OCI-LY7 (cell line): ENCODE measurements around the gene ANGPT4. TPM values are rescaled to one million over a fixed set of nuclear protein-coding genes. Genes with fewer than 3 reads are reported as not detected.

ENCODE experiments used
- Bru-seq: library from RNA; stranded (reverse); fragments of 400-500 nt; gene quantifications from one replicate; lab custom pipeline; 2021; lab: Mats Ljungman, UMichigan
- BruChase-seq, 2 experiments: library from RNA; stranded (reverse); fragments of 400-500 nt; gene quantifications; one replicate each; lab custom pipeline; 2021; lab: Mats Ljungman, UMichigan
- BruUV-seq: library from RNA; stranded (reverse); fragments of 400-500 nt; replicated peaks from 2 replicates; lab custom pipeline; 2021; lab: Mats Ljungman, UMichigan
- CTCF ChIA-PET: fragments of 300-600 bp; sonication (Branson Sonifier 250); formaldehyde crosslinking; loops from one replicate; lab custom pipeline; 2022; ENCODE audit warnings: antibody characterized with exemption; ENCODE audit not compliant: unreplicated experiment; lab: Charles Lee
- POLR2A ChIA-PET: fragments of 300-600 bp; sonication (Branson Sonifier 250); formaldehyde crosslinking; loops from one replicate; lab custom pipeline; 2022; ENCODE audit warnings: antibody characterized with exemption; lab: Charles Lee
- DNase-seq: peaks from one replicate; pipeline ENCODE4 v3.0.0-alpha.2; 2015; ENCODE audit warnings: low spot score
- H2AFZ ChIP-seq: fragments of 200-600 bp; sonication (generic), shearing (Covaris generic); 2 replicates; pipeline ENCODE4 v1.6.1; 2014; ENCODE audit warnings: mild to moderate bottlenecking, antibody characterized with exemption, low read length, moderate library complexity
- H3K27ac ChIP-seq: fragments of 200-600 bp; sonication (generic); 2 replicates; pipeline ENCODE4 v1.5.1; 2014; ENCODE audit warnings: mixed run types, low read depth, mild to moderate bottlenecking, moderate library complexity, low read length, inconsistent platforms; ENCODE audit not compliant: poor library complexity, severe bottlenecking
- H3K36me3 ChIP-seq: fragments of 200-600 bp; sonication (generic); 2 replicates; pipeline ENCODE4 v1.6.1; 2014; ENCODE audit warnings: mild to moderate bottlenecking, antibody characterized with exemption, low read length, moderate library complexity, mixed read lengths; ENCODE audit not compliant: insufficient read depth
- H3K4me1 ChIP-seq: fragments of 200-600 bp; sonication (generic); 2 replicates; pipeline ENCODE4 v1.5.1; 2014; ENCODE audit warnings: mild to moderate bottlenecking, low read length; ENCODE audit not compliant: insufficient read depth, poor library complexity, severe bottlenecking
- H3K4me2 ChIP-seq: fragments of 200-600 bp; sonication (generic); 2 replicates; pipeline ENCODE4 v1.6.1; 2014; ENCODE audit warnings: mild to moderate bottlenecking, low read length
- H3K4me3 ChIP-seq: fragments of 200-600 bp; sonication (generic); 2 replicates; pipeline ENCODE4 v1.5.1; 2014; ENCODE audit warnings: mild to moderate bottlenecking, low read depth, low read length; ENCODE audit not compliant: poor library complexity, severe bottlenecking
- H3K79me2 ChIP-seq: fragments of 200-600 bp; sonication (generic); 2 replicates; pipeline ENCODE4 v1.6.1; 2016; ENCODE audit warnings: low read depth, mild to moderate bottlenecking, low read length, moderate library complexity, mixed read lengths; ENCODE audit not compliant: insufficient read depth
- H3K9me2 ChIP-seq: fragments of 200-600 bp; sonication (generic); 2 replicates; pipeline ENCODE4 v1.6.1; 2016; ENCODE audit warnings: mild to moderate bottlenecking, low read length, mixed read lengths; ENCODE audit not compliant: insufficient read depth
- H3K9me3 ChIP-seq: fragments of 200-600 bp; sonication (generic); 2 replicates; pipeline ENCODE4 v1.6.1; 2014; ENCODE audit warnings: mild to moderate bottlenecking, mixed run types, low read length, mixed read lengths
- H4K20me1 ChIP-seq: fragments of 200-600 bp; sonication (generic); 2 replicates; pipeline ENCODE4 v1.6.1; 2014; ENCODE audit warnings: mild to moderate bottlenecking, antibody characterized with exemption, low read length, moderate library complexity, mixed read lengths; ENCODE audit not compliant: insufficient read depth
- CTCF ChIP-seq: fragments of 200-600 bp; sonication (generic); conservative IDR thresholded peaks from 2 replicates; pipeline ENCODE4 v1.5.1; 2014; ENCODE audit warnings: mild to moderate bottlenecking, antibody characterized with exemption, low read length, moderate library complexity, mixed read lengths
- EZH2phosphoT487 ChIP-seq: fragments of 200-600 bp; sonication (generic); IDR thresholded peaks from 2 replicates; pipeline ENCODE4 v1.6.1; 2018; ENCODE audit warnings: low read depth, borderline replicate concordance, mild to moderate bottlenecking, mixed run types, antibody characterized with exemption, low read length, moderate library complexity, mixed read lengths
- intact Hi-C: fragments of 100-400 bp; cut with micrococcal nuclease; formaldehyde crosslinking; loops from one replicate; pipeline ENCODE4 v1.10.0; 2022; ENCODE audit not compliant: unreplicated experiment
- long read RNA-seq: library from polyadenylated mRNA; stranded (forward); transcript quantifications from one replicate; pipeline ENCODE4 v2.0.0, GENCODE V29; 2022
- total RNA-seq, 2 experiments: library from RNA; depleted of rRNA in 1 of 2; stranded (reverse); fragments of >200 nt in 1 of 2; shearing (Covaris generic) in 1 of 2; gene quantifications; 2 replicates each; pipeline ENCODE4 v1.2.3, GENCODE V29; 2014 to 2022

The ANGPT4 gene, protein sequence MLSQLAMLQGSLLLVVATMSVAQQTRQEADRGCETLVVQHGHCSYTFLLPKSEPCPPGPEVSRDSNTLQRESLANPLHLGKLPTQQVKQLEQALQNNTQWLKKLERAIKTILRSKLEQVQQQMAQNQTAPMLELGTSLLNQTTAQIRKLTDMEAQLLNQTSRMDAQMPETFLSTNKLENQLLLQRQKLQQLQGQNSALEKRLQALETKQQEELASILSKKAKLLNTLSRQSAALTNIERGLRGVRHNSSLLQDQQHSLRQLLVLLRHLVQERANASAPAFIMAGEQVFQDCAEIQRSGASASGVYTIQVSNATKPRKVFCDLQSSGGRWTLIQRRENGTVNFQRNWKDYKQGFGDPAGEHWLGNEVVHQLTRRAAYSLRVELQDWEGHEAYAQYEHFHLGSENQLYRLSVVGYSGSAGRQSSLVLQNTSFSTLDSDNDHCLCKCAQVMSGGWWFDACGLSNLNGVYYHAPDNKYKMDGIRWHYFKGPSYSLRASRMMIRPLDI
- total RNA-seq (2014; rRNA removed; shearing (Covaris generic)) (not detected in 2 replicates), total RNA-seq (2022) (not detected in 2 replicates), Bru-seq, nascent RNA (not detected), BruChase-seq, experiment 1, labeled RNA remaining after a 6-hour chase (not detected), BruChase-seq, experiment 2, labeled RNA remaining after a 2-hour chase (not detected)
- long read RNA-seq = 0 reads

DNA sequence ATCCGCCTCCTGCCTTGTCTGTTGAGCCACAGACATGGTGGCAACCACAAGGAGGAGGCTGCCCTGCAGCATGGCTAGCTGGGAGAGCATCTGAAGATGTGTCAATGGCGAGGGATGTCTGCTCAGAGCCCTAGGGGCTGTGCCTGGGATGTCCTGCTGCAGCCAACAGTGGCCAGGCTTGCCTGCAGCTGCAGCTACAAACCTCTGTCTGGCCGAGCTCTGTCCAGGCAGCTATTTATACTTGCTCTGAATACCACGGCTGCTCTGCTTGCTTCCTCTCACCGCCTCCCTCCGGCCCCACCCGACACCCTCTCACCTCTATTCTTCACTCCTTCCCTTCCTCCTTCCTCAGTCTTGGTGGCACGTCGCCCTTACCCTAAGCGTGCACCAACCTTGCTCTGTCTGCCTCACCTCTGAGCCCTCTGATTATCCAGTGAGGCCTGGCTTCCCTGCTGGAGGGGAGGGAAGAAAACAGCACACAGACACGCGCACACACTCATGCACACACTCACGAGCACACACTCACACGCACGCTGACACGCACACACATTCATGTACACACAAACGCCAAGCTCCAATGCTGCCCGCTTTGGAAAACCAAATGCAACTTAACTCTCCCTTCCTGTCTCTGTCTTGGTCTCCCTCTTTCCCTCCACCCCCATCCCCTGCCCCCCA, at the start of gene ANGPT4:
Gene ANGPT4 (minus strand): TSS at position 210 of the 675 bp plus-strand sequence. CDS start 120 bp downstream, at position 90.
- H3K79me2 ChIP-seq = no peaks in the 10 kb centered on the region
- POLR2A ChIA-PET = no interaction called here
- no peaks in the 10 kb centered on the region for H3K9me3 ChIP-seq
- no peaks in the 10 kb centered on the region for H3K4me1 ChIP-seq
- intact Hi-C loops = no loop called here
- H3K4me2 ChIP-seq = no peak within 1 kb of the TSS
- H2AFZ ChIP-seq = no peak within 1 kb of the TSS
- no peak within 1 kb of the TSS for H3K4me3 ChIP-seq
- H3K9me2 ChIP-seq = no peaks in the 10 kb centered on the region
- DNase-seq = no peak
- TF ChIP-seq EZH2phosphoT487 (no peak), CTCF (no peak)
- H4K20me1 ChIP-seq = no peaks in the 10 kb centered on the region
- CTCF ChIA-PET = no interaction called here
- H3K36me3 ChIP-seq = no peaks in the 10 kb centered on the region
- H3K27ac ChIP-seq = no peak within 1 kb of the TSS
- no TSS peak for BruUV-seq

DNA sequence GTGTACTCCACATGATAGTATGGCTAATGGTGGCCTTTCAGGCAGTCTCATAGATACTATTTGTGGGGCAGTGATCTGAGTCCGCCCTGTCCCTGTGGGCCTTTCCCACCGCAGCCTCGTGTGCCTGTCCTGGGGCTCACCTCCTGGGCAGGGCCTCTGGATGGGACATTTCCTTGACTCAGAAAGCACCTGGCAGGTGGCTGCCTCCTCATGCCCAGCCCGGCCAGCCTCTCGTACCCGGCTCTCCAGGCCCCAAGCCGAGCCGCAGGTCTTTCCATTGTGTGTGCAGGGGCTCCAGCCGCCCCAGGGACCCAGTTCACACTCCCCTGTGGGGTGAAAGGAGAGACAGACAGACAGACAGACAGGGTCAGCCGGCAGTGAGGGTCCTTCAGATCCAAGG, 47.7 kb upstream of the ANGPT4 start:
- intact Hi-C loops = no loop called here
- TF ChIP-seq EZH2phosphoT487 (no peak), CTCF (no peak)
- H3K27ac ChIP-seq = no peak overlapping the region

More for the DNA sequence above, 47.7 kb upstream of the ANGPT4 start:
- POLR2A ChIA-PET = no interaction called here
- H3K4me1 ChIP-seq = no peaks in the 10 kb centered on the region
- H2AFZ ChIP-seq = no peak overlapping the region
- no peak overlapping the region for H3K4me2 ChIP-seq
- no peaks in the 10 kb centered on the region for H3K9me3 ChIP-seq
- no peaks in the 10 kb centered on the region for H3K9me2 ChIP-seq
- DNase-seq = no peak
- H4K20me1 ChIP-seq = no peaks in the 10 kb centered on the region
- CTCF ChIA-PET = no interaction called here
- H3K4me3 ChIP-seq = no peak overlapping the region
- no TSS peak for BruUV-seq
- no peaks in the 10 kb centered on the region for H3K79me2 ChIP-seq
- H3K36me3 ChIP-seq = no peaks in the 10 kb centered on the region
